K562 (cell line): ENCODE results near the gene ZDHHC3.

Experiments used
- CBX3 ChIP-seq, 2 experiments: IDR thresholded peaks; 1 replicate in 1 of 2; 2 replicates in 1 of 2; pipeline ENCODE4 v1.6.1; 2012; ENCODE audit warnings: inconsistent platforms in 2 of 2, low read length in 2 of 2, borderline replicate concordance in 1 of 2, control low read depth in 1 of 2
- FOS ChIP-seq: IDR thresholded peaks from 3 replicates; pipeline ENCODE4 v1.6.1; 2011; ENCODE audit not compliant: insufficient read length; ENCODE audit errors: extremely low read depth
- GTF2F1 ChIP-seq: IDR thresholded peaks from 2 replicates; pipeline ENCODE4 v1.6.1; 2011; ENCODE audit warnings: low read depth, low read length, improper control_type of control experiment
- NR3C1 ChIP-seq: sonication (generic); formaldehyde crosslinking; IDR thresholded peaks from 2 replicates; pipeline ENCODE4 v1.8.1; 2022; ENCODE audit warnings: missing genetic modification reagents
- SIX5 ChIP-seq, 2 experiments: IDR thresholded peaks; 2 replicates each; pipeline ENCODE4 v1.6.1; 2011; ENCODE audit warnings: low read length in 2 of 2, borderline replicate concordance in 1 of 2, low read depth in 1 of 2, mild to moderate bottlenecking in 1 of 2, moderate library complexity in 1 of 2; ENCODE audit not compliant: insufficient read depth in 1 of 2
- TF ChIP-seq, protein P1 (sequence below): fragments of 450-650 bp; formaldehyde crosslinking; IDR thresholded peaks from 2 replicates; pipeline ENCODE4 v1.4.0; 2022; ENCODE audit warnings: mild to moderate bottlenecking, moderate library complexity

DNA sequence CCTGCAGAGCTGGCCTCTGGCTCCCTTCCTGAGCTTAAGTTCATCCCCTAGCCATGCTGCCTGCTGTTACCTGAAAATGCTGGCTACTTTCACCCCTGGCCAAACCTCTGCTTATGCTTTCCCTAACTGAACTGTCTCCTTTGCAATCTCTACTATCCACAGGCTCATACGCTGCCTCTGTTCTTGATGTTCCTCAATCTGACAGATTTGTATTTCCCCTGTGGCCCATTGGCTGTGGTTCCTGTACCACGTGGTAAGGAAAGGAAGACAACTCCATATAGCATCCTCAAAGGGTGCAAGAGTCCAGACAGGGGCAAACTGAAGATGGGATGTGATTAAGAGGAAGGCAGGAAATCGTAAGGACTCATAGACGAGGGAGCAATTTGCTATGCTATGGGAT, 68.4 kb downstream of the ZDHHC3 start:
- TF ChIP-seq FOS: no peak
- TF ChIP-seq CBX3 (IDR thresholded peaks at IDR 0.05; ENCODE audit: borderline replicate concordance in 1 of 2, low read length in 2 of 2): no peak
- TF ChIP-seq NR3C1 (CRISPR knock-in tag): no peak
- TF ChIP-seq, protein P1, sequence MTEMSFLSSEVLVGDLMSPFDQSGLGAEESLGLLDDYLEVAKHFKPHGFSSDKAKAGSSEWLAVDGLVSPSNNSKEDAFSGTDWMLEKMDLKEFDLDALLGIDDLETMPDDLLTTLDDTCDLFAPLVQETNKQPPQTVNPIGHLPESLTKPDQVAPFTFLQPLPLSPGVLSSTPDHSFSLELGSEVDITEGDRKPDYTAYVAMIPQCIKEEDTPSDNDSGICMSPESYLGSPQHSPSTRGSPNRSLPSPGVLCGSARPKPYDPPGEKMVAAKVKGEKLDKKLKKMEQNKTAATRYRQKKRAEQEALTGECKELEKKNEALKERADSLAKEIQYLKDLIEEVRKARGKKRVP (CRISPR knock-in tag): no peak
- TF ChIP-seq SIX5 (IDR thresholded peaks at IDR 0.05; ENCODE audit: borderline replicate concordance in 1 of 2, insufficient read depth in 1 of 2, low read depth in 1 of 2, low read length in 2 of 2): no peak
- TF ChIP-seq GTF2F1: no peak
